NCI-H345 treated with DMSO at 0.1 percent for 48 hours (cell line): ENCODE data around the gene TTLL3.
"Not testable (repeated sequence)": the region's sequence is repeated elsewhere in the genome, so short reads cannot be mapped to it uniquely, and the experiment has no call there.

Experiments
- DNase-seq: peaks from one replicate; lab custom pipeline; 2025; ENCODE audit not compliant: unreplicated experiment; lab: John Stamatoyannopoulos, UW

TTLL3 gene

DNA sequence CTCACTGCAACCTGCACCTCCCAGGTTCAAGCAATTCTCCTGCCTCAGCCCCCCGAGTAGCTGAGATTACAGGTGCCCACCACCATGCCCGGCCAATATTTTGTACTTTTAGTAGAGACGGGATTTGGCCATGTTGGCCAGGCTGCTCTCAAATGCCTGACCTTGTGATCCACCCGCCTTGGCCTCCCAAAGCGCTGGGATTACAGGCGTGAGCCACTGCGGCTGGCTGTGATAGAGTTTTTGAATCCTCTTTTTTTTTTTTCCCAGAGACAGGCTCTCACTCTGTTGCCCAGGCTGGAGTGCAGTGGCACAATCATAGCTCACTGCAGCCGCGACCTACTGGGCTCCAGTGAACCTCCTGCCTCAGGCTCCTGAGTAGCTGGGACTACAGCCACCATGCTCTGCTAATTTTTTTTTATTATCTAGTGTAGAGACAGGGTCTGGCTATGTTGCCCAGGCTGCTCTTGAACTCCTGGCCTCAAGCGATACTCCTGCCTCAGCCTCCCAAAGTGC, 55.1 kb downstream of the TTLL3 start:
- DNase-seq: not testable (repeated sequence)

DNA sequence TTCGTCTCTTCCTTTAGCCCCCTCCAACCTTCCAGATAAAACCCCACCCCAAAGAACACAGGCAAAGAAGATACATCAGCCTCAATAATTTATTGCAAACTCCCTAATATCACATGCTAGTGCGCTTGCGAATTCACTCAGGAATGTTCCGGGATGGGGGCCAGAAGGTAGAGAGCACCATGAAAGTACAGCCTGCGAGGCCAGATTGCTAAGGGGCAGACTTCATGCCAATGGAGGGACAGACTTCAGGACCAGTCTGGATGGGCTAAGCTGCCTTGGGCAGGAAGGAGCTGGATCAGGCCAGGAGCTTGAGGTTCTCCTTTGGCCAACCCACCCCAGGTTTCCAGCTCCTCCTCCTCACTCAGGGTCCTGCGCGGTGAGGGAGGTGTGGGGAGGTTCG, 56.6 kb downstream of the TTLL3 start:
- no peak for DNase-seq

DNA sequence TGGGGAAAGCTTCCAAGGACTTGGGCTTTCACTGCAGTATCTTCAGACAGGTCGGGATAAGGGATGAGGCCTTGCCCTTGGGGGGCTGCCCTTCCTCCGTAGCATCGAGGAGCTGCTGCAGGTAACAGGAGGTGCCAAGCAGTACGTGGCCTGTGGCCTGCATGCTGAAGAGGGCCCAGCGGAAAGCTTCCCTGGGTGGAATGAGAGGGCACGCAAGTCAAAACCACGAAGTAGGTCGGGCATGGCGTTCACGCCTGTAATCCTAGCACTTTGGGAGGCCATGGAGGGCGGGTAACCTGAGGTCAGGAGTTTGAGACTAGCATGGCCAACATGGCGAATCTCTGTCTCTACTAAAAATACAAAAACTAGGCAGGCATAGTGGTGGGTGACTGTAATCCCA, 57.0 kb downstream of the TTLL3 start:
- no peak for DNase-seq

DNA sequence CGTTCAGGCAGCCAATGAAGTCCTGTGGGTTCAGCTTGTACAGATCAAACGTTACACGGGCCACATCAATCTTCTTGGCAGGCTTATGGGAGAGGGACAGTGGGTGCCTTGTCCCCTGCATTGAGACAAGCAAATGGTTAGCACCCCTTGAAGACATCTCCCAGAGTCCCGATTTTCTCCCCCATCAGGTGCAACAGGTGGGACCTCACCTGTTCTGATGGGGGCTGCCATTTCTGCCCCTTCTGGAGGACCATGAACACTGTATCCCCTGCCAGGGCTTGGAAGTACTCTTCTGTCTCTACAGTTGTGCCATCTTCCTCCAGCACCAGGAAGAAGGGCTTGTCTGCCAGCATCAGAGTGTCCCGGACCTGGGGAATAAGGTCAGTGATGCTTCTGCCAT, 59.9 kb downstream of the TTLL3 start:
- DNase-seq: no peak

DNA sequence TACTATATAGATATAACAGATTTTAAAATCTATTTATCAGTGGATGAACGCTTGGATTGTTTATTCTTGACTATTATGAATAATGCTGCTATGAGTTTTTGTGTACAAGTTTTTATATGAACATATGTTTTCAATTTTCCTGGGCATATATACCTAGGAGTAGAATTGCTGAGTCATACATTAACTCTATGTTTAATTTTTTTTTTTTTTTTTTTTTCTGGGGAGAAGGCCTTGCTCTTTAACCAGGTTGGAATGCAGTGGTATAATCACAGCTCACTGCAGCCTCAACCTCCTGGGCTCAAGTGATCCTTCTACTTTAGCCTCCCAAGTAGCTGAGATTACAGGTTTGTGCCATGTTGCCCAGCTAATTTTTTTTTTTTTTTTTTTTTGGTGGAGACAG, 60.9 kb downstream of the TTLL3 start:
- DNase-seq: no peak

DNA sequence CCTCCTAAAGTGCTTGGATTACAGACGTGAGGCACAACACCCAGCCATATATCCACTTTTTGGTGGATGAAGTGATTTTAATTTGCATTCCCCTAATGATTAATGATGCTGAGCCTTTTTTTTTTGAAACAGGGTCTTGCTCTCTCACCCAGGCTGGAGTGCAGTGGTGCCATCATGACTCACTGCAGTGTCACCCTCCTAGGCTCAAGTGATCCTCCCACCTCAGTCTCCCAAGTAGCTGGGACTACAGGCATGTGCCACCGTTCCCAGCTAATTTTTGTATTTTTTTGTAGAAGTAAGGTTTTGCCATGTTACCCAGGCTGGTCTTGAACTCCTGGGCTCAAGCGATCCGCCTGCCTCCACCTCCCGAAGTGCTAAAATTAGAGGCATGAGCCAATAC, 62.0 kb downstream of the TTLL3 start:
- not testable (repeated sequence) for DNase-seq

DNA sequence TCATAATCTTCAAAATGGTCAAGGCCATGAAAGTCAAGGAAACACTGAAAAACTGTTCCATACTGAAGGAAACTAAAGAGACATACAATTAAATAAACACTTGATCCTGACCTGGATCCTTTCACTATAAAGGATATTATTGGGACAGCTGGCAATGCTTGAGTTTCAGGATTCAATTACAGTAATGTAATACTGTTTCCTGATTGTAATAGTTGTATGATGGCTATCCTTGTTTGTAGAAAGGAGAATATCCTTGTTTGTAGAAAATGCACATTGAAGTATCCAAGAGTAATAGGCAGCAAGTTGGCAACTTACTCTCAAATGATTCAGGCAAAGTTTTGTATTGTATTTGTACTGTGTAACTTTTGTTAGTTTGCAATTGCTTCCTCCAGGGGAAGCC, 65.4 kb downstream of the TTLL3 start:
- no peak for DNase-seq

DNA sequence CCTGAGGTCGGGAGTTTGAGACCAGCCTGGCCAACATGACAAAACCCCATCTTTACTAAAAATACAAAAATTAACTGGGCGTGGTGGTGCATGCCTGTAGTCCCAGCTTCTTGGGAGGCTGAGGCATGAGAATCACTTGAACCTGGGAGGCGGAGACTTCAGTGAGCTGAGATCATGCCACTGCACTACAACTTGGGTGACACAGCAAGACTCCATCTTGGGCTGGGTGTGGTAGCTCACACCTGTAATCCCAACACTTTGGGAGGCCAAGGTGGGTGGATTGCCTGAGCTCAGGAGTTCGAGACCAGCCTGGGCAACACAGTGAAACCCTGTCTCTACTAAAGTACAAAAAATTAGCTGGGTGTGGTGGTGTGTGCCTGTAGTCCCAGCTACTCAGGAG, 66.2 kb downstream of the TTLL3 start:
- not testable (repeated sequence) for DNase-seq

DNA sequence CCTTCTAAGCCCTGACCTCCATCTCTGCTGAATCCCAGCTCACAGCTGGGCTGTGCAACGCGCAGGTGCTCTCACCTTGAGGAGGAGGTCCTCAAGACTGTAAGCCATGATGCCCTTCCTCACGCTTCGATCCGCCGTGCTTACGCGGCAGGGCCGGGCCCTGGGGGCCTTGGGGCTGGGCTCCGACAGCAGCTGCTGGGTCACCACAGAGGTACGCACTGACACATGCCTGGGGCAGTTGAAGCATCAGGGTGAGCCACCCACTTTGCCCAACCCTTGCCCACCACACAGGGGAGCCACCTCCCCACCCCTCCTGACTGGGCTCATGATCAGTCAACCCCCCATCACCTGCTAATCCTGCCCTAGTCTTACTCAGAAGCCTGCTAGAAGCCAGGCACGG, 66.9 kb downstream of the TTLL3 start:
- DNase-seq: no peak

DNA sequence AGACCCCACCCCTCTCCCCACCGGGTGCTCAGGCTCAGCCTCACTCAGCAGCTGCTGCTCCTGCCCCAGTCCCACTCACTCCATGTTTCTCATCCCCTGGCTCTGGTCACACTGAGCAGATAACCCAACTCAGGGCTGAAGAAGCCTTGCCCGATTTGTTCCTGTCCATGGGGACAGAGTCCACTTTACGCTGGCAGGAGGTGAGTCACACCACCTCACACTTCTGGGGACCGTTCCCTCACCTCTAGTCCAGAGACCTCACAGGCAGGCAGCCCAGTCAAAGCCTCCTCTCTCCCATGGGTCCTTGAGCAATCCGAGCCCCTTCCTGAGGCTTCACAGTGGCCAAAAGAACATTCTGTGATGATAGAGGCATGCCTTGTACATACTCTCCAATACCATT, 68.6 kb downstream of the TTLL3 start:
- no peak for DNase-seq

DNA sequence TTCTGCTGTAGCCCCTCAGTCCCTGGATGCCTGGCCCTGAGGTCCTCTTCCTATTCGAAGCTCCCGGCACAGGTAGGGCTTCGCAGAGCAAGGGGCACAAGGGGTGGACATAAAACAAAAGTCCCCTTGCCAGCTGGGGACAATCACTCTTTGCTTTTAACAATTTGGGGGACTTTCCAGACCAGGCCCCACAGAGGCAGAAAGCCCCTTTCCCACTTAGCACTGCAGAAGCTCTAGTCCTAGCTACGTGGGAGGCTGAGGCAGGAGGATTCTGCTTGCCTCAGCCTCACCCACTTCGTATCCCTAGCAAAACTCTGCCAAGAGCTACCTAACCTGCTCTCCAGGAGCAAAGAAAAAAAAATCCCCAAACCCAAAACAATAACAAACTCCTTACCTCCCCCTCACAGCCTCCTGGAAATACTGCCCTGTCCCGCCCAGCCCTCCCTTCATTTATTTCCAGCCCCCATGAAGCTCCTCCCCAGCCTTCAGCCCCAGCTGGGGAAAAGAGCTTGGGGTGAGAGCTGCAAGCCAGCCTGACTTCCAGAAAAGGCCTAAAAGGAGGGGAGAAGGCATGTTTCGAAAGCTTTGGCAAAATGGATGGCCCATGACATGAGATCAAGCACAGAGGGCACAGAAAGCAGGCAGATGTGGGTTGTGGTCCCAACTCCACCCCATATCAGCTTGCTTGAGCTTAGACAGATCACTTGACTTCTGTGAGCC, 69.9 kb downstream of the TTLL3 start, which contains the start of gene CIDEC:
TSS of gene CIDEC (minus strand) at position 424 of the 720 bp plus-strand sequence. CDS start 1,767 bp downstream, outside the sequence.
- DNase-seq: no peak

DNA sequence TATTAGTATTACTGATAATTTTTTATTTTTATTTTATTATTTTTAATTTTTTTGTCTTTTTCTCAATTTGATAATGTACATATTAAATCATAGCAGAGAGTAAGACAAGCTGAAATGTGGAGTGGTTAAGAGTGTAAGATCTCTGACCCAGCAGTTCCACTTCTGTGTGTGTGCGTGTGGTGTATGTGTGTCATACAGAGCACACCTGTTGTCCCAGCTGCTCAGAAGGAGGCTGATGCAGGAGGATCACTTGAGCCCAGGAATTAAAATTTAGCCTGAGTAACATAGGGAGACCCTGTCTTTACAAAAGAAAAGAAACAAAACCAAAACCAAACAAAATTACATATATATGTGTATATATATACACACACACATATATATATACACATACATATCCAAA, 71.4 kb downstream of the TTLL3 start:
- no peak for DNase-seq

DNA sequence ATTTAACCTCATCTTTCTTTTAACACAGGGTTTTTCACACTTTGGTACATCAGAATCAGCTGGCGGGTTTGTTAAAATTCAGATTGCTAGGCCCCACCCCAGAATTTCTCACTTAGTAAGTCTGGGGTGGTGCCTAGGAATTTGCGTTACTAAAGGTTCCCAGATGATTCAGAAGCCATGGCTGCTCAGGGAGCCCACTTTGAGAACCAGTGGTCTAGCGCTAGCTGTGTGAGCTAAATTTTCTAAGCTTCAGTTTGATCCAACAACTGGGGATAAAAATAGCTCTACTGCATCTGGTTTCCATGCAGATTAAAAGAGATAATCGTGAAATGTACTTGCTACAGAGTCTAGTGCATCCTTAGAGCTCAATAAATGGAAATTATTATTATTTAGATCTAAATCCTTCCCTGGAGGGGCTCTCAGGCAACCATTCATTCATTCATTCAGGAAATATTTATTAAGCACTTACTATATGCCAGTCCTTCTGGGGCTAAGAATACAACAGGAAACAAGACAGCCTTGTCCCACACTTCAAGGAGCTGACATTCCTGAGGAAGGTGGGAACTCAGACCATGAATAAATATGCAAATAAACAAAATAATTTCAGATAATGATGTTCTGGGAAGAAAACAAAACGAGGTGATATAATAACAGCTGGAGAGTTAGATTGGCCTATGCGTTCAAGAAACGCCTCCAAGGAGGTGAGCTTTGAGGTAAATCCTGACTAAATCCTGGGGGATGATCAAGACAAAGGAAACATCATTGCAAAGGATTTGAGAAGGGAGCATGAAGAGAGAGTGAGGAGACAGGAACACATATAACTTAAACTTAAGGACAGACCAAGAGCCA, 73.9 kb downstream of the TTLL3 start:
- DNase-seq: no peak

DNA sequence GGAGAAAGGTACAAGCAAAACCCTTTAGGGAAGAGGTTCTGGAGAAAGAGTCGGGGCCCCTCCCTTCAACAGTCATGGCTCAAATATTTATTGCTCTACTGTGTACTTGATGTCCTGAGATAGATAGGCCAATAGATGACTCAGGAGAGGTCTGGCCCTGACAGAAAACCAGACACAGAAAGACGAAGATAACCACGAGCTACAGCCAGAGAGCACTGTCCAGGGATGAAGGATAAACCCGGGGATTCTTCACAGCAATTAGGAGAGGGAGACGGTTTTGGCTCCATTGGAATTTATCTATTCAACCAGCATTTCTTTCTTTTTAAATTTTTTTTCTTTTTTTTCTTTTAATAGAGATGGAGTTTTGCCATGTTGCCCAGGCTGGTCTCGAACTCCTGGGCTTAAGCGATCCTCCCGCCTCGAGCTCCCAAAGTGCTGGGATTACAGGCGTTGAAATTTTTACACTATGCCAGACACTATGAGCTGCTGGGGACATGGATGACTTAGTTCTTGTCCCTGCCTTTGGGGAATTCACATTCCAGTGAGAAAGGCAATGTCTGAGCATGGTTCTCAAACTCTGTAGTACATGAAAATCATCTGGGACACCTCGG, 74.6 kb downstream of the TTLL3 start:
- DNase-seq: no peak
